Globus pallidus (tissue), 1 donor: ENCODE results near the gene VAMP3.

Source experiments
- DNase-seq: peaks from one replicate; pipeline ENCODE4 v3.0.0-alpha.2; 2015; ENCODE audit warnings: low spot score

Gene VAMP3

GRCh38 chr1:7813677-7814373, 42.7 kb downstream of the VAMP3 start:
- no peak for DNase-seq

GRCh38 chr1:7821282-7821681, 50.2 kb downstream of the VAMP3 start:
- no peak for DNase-seq

- no peak for DNase-seq
Measured at GRCh38 chr1:7824701-7825100, 53.6 kb downstream of the VAMP3 start.

DNA sequence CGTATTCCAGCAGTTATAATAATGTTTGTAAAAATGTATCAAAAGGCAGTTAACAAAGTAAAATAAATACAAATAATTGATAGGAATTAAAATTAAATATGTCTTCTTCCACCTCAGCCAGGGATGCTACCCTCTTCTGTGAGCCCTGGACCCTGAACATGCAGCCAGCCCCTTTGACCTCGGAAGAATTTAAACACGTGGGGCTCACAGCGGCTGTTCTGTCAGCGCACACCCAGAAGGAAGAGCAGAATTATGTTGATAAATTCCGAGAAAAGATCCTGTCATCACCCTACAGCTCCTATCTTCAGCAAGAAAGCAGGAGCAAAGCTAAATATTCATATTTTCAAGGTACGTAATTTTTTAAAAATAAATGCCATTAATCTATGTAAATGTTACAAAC, 55.3 kb downstream of the VAMP3 start:
- DNase-seq, result no peak

DNA sequence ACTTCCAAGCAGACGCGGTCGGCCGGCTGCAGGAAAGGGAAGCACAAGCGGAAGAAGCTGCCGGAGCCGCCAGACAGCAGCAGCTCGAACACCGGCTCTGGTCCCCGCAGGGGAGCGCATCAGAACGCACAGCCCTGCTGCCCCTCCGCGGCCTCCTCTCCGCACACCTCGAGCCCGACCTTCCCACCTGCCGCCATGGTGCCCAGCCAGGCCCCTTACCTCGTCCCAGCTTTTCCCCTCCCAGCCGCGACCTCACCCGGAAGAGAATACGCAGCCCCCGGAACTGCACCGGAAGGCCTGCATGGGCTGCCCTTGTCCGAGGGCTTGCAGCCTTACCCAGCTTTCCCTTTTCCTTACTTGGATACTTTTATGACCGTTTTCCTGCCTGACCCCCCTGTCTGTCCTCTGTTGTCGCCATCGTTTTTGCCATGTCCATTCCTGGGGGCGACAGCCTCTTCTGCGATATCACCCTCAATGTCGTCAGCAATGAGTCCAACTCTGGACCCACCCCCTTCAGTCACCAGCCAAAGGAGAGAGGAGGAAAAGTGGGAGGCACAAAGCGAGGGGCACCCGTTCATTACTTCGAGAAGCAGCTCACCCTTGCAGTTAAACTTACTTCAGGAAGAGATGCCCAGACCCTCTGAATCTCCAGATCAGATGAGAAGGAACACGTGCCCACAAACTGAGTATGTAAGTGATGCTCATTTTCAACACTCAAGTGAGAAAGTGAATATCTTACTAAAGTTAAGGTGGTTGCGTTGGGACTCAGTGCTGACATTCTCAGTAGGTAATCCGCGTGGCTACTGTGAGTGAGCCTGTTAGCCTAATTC, 56.2 kb downstream of the VAMP3 start:
- no peak for DNase-seq
